Parathyroid adenoma (tissue), 2 donors: ENCODE data around the gene GSTK1.

ENCODE experiments used
- H2AFZ ChIP-seq: fragments of 300-600 bp; sonication (generic); one replicate; pipeline ENCODE4 v1.7.0; 2017; ENCODE audit warnings: antibody characterized with exemption, mild to moderate bottlenecking
- H3K27ac ChIP-seq: fragments of 300-600 bp; sonication (generic); one replicate; pipeline ENCODE4 v1.7.0; 2017
- H3K27me3 ChIP-seq: fragments of 300-600 bp; sonication (generic); one replicate; pipeline ENCODE4 v1.7.0; 2017; ENCODE audit warnings: low read length; ENCODE audit not compliant: control insufficient read depth, insufficient read depth
- H3K36me3 ChIP-seq: fragments of 300-600 bp; sonication (generic); one replicate; pipeline ENCODE4 v1.7.0; 2017; ENCODE audit warnings: low read length; ENCODE audit not compliant: control insufficient read depth, insufficient read depth
- H3K4me1 ChIP-seq: fragments of 300-600 bp; sonication (generic); one replicate; pipeline ENCODE4 v1.7.0; 2017; ENCODE audit warnings: control low read depth
- H3K4me2 ChIP-seq: fragments of 300-600 bp; sonication (generic); one replicate; pipeline ENCODE4 v1.7.0; 2017; ENCODE audit warnings: low read length
- H3K4me3 ChIP-seq: fragments of 300-600 bp; sonication (generic); one replicate; pipeline ENCODE4 v1.7.0; 2017; ENCODE audit warnings: low read depth, low read length
- H3K79me2 ChIP-seq: fragments of 300-600 bp; sonication (generic); one replicate; pipeline ENCODE4 v1.7.0; 2017; ENCODE audit warnings: control low read depth
- H3K9ac ChIP-seq: fragments of 300-600 bp; sonication (generic); one replicate; pipeline ENCODE4 v1.7.0; 2017; ENCODE audit warnings: mild to moderate bottlenecking
- H3K9me3 ChIP-seq: fragments of 300-600 bp; sonication (generic); one replicate; pipeline ENCODE4 v1.7.0; 2017; ENCODE audit warnings: low read length; ENCODE audit not compliant: control insufficient read depth
- CTCF ChIP-seq: fragments of 300-600 bp; sonication (generic); IDR thresholded peaks from one replicate; pipeline ENCODE4 v1.7.0; 2017; ENCODE audit warnings: antibody characterized with exemption, mild to moderate bottlenecking
- donor health status: primary hyperparathyroidism.

Gene GSTK1

DNA sequence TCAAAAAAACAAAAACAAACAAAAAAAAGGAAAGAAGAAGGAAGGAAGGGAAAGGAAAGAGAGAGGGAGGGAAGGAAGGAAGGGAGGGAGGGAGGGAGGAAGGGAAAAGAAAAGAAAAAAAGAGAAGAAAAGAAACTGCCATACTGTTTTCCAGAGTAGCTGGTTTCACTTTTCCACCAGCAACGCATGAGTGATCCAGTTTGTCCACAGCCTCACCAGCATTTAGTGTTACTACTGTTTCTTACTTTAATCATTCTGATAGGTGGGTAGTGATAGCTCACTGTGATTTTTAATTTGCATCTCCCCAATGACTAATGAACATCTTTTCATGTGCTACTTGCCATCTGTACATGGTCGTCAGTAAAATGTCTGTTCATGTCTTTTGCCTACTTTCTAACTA lies 9.6 kb downstream of the GSTK1 start:
- no peak overlapping the region for H2AFZ ChIP-seq
- no peak overlapping the region for H3K4me2 ChIP-seq
- H3K9me3 ChIP-seq, result no peaks in the 10 kb centered on the region
- H3K9ac ChIP-seq, result no peak overlapping the region
- TF ChIP-seq CTCF, result no peak
- H3K27ac ChIP-seq, result no peak overlapping the region
- no peaks in the 10 kb centered on the region for H3K36me3 ChIP-seq
- no peaks in the 10 kb centered on the region for H3K4me1 ChIP-seq
- no peaks in the 10 kb centered on the region for H3K79me2 ChIP-seq
- no peaks in the 10 kb centered on the region for H3K27me3 ChIP-seq
- no peak overlapping the region for H3K4me3 ChIP-seq

- no peaks in the 10 kb centered on the region for H3K4me1 ChIP-seq
- H3K9me3 ChIP-seq, result no peaks in the 10 kb centered on the region
- H3K9ac ChIP-seq, result no peak overlapping the region
- H3K4me2 ChIP-seq, result peak overlapping the region; percentile 6
- H3K4me3 ChIP-seq, result no peak overlapping the region
- no peaks in the 10 kb centered on the region for H3K79me2 ChIP-seq
- H2AFZ ChIP-seq, result peak overlapping the region; percentile 48
- H3K27ac ChIP-seq, result peak overlapping the region; percentile 15
- no peaks in the 10 kb centered on the region for H3K27me3 ChIP-seq
- no peak for TF ChIP-seq CTCF
- H3K36me3 ChIP-seq, result no peaks in the 10 kb centered on the region
Observed at GRCh38 chr7:143279186-143280098, 16.2 kb downstream of the GSTK1 start.

DNA sequence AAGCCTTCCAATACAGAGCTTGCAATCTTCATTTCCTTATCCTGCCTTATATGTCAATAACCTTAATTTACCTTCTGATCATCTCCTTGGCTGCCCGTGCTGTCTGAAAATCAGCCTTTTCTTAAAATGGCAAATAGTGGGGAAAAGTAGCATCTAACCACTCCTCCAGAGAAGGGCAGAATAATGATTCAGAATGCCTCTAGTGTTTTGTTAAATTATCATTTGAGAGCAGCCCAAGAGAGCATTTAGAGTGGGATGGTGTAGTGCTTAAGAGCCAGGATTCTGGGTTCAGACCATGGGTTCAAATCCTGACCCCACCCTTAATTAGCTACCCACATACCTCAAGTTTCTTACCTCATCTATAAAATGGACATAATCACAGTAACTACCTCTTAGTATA lies 16.9 kb downstream of the GSTK1 start:
- TF ChIP-seq CTCF, result no peak
- Histone ChIP-seq H3K27me3 (no peaks in the 10 kb centered on the region), H3K27ac (peak overlapping the region; percentile 15), H3K9ac (no peak overlapping the region), H3K4me1 (no peaks in the 10 kb centered on the region), H3K79me2 (no peaks in the 10 kb centered on the region), H3K9me3 (no peaks in the 10 kb centered on the region), H3K4me2 (no peak overlapping the region), H3K36me3 (no peaks in the 10 kb centered on the region), H2AFZ (peak overlapping the region; percentile 48), H3K4me3 (no peak overlapping the region)

DNA sequence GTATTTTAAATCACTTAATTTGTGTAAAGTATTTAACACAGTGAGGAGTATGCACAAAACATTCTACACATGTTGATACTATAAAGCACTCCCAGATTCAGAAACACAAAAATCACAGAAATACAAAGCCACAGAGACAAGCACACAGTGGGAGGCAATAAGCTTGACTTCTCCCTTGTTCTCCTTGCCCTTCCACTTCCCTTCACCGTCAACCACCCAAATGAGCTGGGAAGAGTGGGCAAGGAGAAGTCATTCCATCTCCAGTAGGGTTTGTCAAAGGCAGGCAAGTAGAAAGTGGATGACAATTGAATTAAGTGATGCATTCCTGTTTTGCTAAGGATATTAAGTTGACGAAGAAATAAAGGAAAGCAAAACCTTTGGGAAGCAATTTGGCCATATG lies 17.3 kb downstream of the GSTK1 start:
- Histone ChIP-seq H3K4me2 (no peak overlapping the region), H3K27ac (no peak overlapping the region), H3K79me2 (no peaks in the 10 kb centered on the region), H3K4me1 (no peaks in the 10 kb centered on the region), H3K27me3 (no peaks in the 10 kb centered on the region), H3K36me3 (no peaks in the 10 kb centered on the region), H3K9me3 (no peaks in the 10 kb centered on the region), H3K9ac (no peak overlapping the region), H3K4me3 (no peak overlapping the region), H2AFZ (no peak overlapping the region)
- TF ChIP-seq CTCF, result no peak

- Histone ChIP-seq H3K4me1 (no peaks in the 10 kb centered on the region), H3K27ac (no peak overlapping the region), H3K79me2 (no peaks in the 10 kb centered on the region), H3K9me3 (no peaks in the 10 kb centered on the region), H3K4me3 (no peak overlapping the region), H3K27me3 (no peaks in the 10 kb centered on the region), H3K4me2 (no peak overlapping the region), H3K9ac (no peak overlapping the region), H2AFZ (no peak overlapping the region), H3K36me3 (no peaks in the 10 kb centered on the region)
- no peak for TF ChIP-seq CTCF
Observed at GRCh38 chr7:143281529-143281928, 18.3 kb downstream of the GSTK1 start.
